SK-N-SH (cell line): ENCODE data around the gene FAM78A. TPM values are rescaled to one million over a fixed set of nuclear protein-coding genes. Genes with fewer than 3 reads are reported as not detected.

Experiments
- CTCF ChIA-PET: fragments of 300-600, 350-600 bp; formaldehyde crosslinking; extraction: SDS; loops from one replicate; lab custom pipeline; 2021; lab: Yijun Ruan, JAX
- POLR2A ChIA-PET: fragments of 350-600 bp; sonication (Branson Sonifier 250); formaldehyde crosslinking; extraction: SDS; loops from one replicate; lab custom pipeline; 2020; ENCODE audit warnings: antibody characterized with exemption, inconsistent platforms; lab: Yijun Ruan, JAX
- DNase-seq: peaks from one replicate; pipeline ENCODE4 v3.0.0; 2012
- H2AFZ ChIP-seq: fragments of 200-600 bp; sonication (generic); 2 replicates; pipeline ENCODE4 v1.8.1; 2016; ENCODE audit warnings: antibody characterized with exemption, mild to moderate bottlenecking, low read depth
- H3F3A ChIP-seq: fragments of 200-600 bp; sonication (generic); replicated peaks from 2 replicates; pipeline ENCODE3; 2016; ENCODE audit warnings: antibody characterized with exemption, mild to moderate bottlenecking; ENCODE audit not compliant: insufficient read depth
- H3K27ac ChIP-seq, 2 experiments: fragments of 200-500 bp in 1 of 2; fragments of 200-600 bp in 1 of 2; sonication (Bioruptor generic) in 1 of 2; sonication (generic), shearing (Covaris generic) in 1 of 2; 2 replicates each; pipeline versions ENCODE4 v1.5.1 to v1.6.1; 2014 to 2016; ENCODE audit warnings: low read depth in 2 of 2, inconsistent platforms in 1 of 2, low read length in 1 of 2, mild to moderate bottlenecking in 1 of 2, mixed read lengths in 1 of 2
- H3K27me3 ChIP-seq: fragments of 200-600 bp; sonication (generic), shearing (Covaris generic); 2 replicates; pipeline ENCODE4 v1.6.1; 2016; ENCODE audit warnings: mixed run types; ENCODE audit not compliant: insufficient read depth
- H3K36me3 ChIP-seq, 2 experiments: fragments of 200-500 bp in 1 of 2; fragments of 200-600 bp in 1 of 2; sonication (Bioruptor generic) in 1 of 2; sonication (generic) in 1 of 2; replicated peaks in 1 of 2; 2 replicates each; pipeline versions ENCODE3 to v1.5.1; 2014 to 2016; ENCODE audit warnings: low read length in 1 of 2, mild to moderate bottlenecking in 1 of 2; ENCODE audit not compliant: insufficient read depth in 2 of 2, control insufficient read depth in 1 of 2
- H3K4me1 ChIP-seq, 2 experiments: fragments of 200-500 bp in 1 of 2; fragments of 200-600 bp in 1 of 2; sonication (Bioruptor generic) in 1 of 2; sonication (generic), shearing (Covaris generic) in 1 of 2; 2 replicates each; pipeline versions ENCODE4 v1.5.1 to v1.6.1; 2014 to 2016; ENCODE audit warnings: low read depth in 1 of 2, low read length in 1 of 2, mixed run types in 1 of 2; ENCODE audit not compliant: insufficient read depth in 2 of 2, control insufficient read depth in 1 of 2
- H3K4me2 ChIP-seq: fragments of 200-600 bp; sonication (generic), shearing (Covaris generic); 2 replicates; pipeline ENCODE4 v1.6.1; 2017; ENCODE audit warnings: mixed run types
- H3K4me3 ChIP-seq, 2 experiments: fragments of 200-500 bp in 1 of 2; fragments of 200-600 bp in 1 of 2; sonication (Bioruptor generic) in 1 of 2; sonication (generic), shearing (Covaris generic) in 1 of 2; 2 replicates each; pipeline versions ENCODE4 v1.5.1 to v1.8.1; 2014 to 2016; ENCODE audit warnings: low read depth in 2 of 2, inconsistent platforms in 1 of 2, low read length in 1 of 2, mild to moderate bottlenecking in 1 of 2, mixed read lengths in 1 of 2, moderate library complexity in 1 of 2
- H3K79me2 ChIP-seq: fragments of 200-600 bp; sonication (generic); 2 replicates; pipeline ENCODE4 v1.8.1; 2017; ENCODE audit warnings: mild to moderate bottlenecking; ENCODE audit not compliant: insufficient read depth
- H3K9ac ChIP-seq: fragments of 200-600 bp; sonication (generic); 2 replicates; pipeline ENCODE4 v1.6.1; 2017; ENCODE audit warnings: mixed run types
- H3K9me2 ChIP-seq: fragments of 200-600 bp; sonication (generic); 2 replicates; pipeline ENCODE4 v1.6.1; 2017; ENCODE audit warnings: mixed run types
- H3K9me3 ChIP-seq: fragments of 200-600 bp; sonication (generic); 2 replicates; pipeline ENCODE4 v1.6.1; 2017; ENCODE audit warnings: mixed run types, mild to moderate bottlenecking, moderate library complexity
- H4K20me1 ChIP-seq: fragments of 200-600 bp; sonication (generic); 2 replicates; pipeline ENCODE4 v1.6.1; 2017; ENCODE audit warnings: mild to moderate bottlenecking, mixed run types; ENCODE audit not compliant: insufficient read depth
- CTCF ChIP-seq: fragments of 200-600 bp; sonication (generic); IDR thresholded peaks from 2 replicates; pipeline ENCODE4 v1.6.1; 2017; ENCODE audit warnings: antibody characterized with exemption, mild to moderate bottlenecking, moderate library complexity
- EZH2phosphoT487 ChIP-seq: fragments of 200-600 bp; sonication (generic); IDR thresholded peaks from 2 replicates; pipeline ENCODE4 v1.6.1; 2017; ENCODE audit warnings: low read depth, mixed run types, mild to moderate bottlenecking, antibody characterized with exemption, moderate library complexity, borderline replicate concordance
- FOXJ3 ChIP-seq: sonication (generic); formaldehyde crosslinking; IDR thresholded peaks from 2 replicates; pipeline ENCODE4 v1.5.1; 2020; ENCODE audit warnings: mild to moderate bottlenecking, missing genetic modification reagents
- FOXM1 ChIP-seq: IDR thresholded peaks from 2 replicates; pipeline ENCODE4 v1.4.0; 2012; ENCODE audit warnings: low read depth, mild to moderate bottlenecking
- GABPA ChIP-seq: IDR thresholded peaks from 2 replicates; pipeline ENCODE4 v1.4.0; 2012; ENCODE audit warnings: low read depth, mild to moderate bottlenecking
- GATA2 ChIP-seq: sonication (generic); formaldehyde crosslinking; IDR thresholded peaks from 2 replicates; pipeline ENCODE4 v1.5.0; 2020; ENCODE audit warnings: mild to moderate bottlenecking, missing genetic modification reagents
- MEF2A ChIP-seq: IDR thresholded peaks from 2 replicates; pipeline ENCODE4 v1.4.0; 2012; ENCODE audit warnings: low read depth, borderline replicate concordance
- MXI1 ChIP-seq: IDR thresholded peaks from 2 replicates; pipeline ENCODE4 v1.6.1; 2012; ENCODE audit warnings: mild to moderate bottlenecking, low read depth, low read length, improper control_type of control experiment
- NRF1 ChIP-seq: IDR thresholded peaks from 2 replicates; pipeline ENCODE4 v1.6.1; 2012; ENCODE audit warnings: low read depth, mild to moderate bottlenecking, low read length
- POLR2AphosphoS5 ChIP-seq: IDR thresholded peaks from 2 replicates; pipeline ENCODE4 v1.6.1; 2012; ENCODE audit warnings: low read depth, low read length
- REST ChIP-seq: IDR thresholded peaks from 2 replicates; pipeline ENCODE4 v1.6.1; 2012; ENCODE audit warnings: mild to moderate bottlenecking, low read depth, low read length, moderate library complexity
- RFX5 ChIP-seq: IDR thresholded peaks from 2 replicates; pipeline ENCODE4 v1.6.1; 2012; ENCODE audit warnings: mild to moderate bottlenecking, improper control_type of control experiment, low read length
- TAF1 ChIP-seq: IDR thresholded peaks from 2 replicates; pipeline ENCODE4 v1.6.1; 2012; ENCODE audit warnings: low read depth, mild to moderate bottlenecking, low read length, moderate library complexity, borderline replicate concordance
- YY1 ChIP-seq: IDR thresholded peaks from 2 replicates; pipeline ENCODE4 v1.4.0; 2012; ENCODE audit warnings: low read depth, mild to moderate bottlenecking
- WGBS: methylation state at CpG from one replicate; pipeline ENCODE4 v1.1.6; 2017; ENCODE audit warnings: low lambda C conversion rate; 5-methylcytosine and 5-hydroxymethylcytosine counted together
- polyA plus RNA-seq, 3 experiments: library from polyadenylated mRNA; depleted of rRNA; stranded (reverse); fragments of >200 nt; gene quantifications; 2 replicates each; pipeline ENCODE4 v1.2.3, GENCODE V29; 2012
- TF ChIP-seq, protein P1 (sequence below): IDR thresholded peaks from 2 replicates; pipeline ENCODE4 v1.4.0; 2012; ENCODE audit warnings: low read depth, borderline replicate concordance

The FAM78A gene
- polyA plus RNA-seq, 1 of the 3 experiments (the other 2 are of a cell fraction): 1.0 TPM

- no CpG with 5 or more reads among the region's 60 CpGs for WGBS
- ChIA-PET CTCF (interaction anchor here (1.9 to 3.0 kb wide), 3 partner anchors 50 to 98 kb away, joined by 5 to 13 read pairs (median 5); no protein-coding TSS in a partner anchor), POLR2A (no interaction called here)
- peak overlapping the region; percentile 79; the same call in 1 of the 2 replicates for H3K4me2 ChIP-seq
- H3K9me3 ChIP-seq: no peaks in the 10 kb centered on the region
- H3K79me2 ChIP-seq: no peaks in the 10 kb centered on the region
- H3K4me1 ChIP-seq: peaks cover 0 to 4% of the 10 kb centered on the region in 2 experiments; a peak in 1 of 4 replicates
- TF ChIP-seq FOXJ3 (CRISPR knock-in tag) (no peak), POLR2AphosphoS5 (no peak), FOXM1 (no peak), GABPA (no peak), TAF1 (no peak), NRF1 (no peak), MXI1 (no peak)
- TF ChIP-seq, protein P1, sequence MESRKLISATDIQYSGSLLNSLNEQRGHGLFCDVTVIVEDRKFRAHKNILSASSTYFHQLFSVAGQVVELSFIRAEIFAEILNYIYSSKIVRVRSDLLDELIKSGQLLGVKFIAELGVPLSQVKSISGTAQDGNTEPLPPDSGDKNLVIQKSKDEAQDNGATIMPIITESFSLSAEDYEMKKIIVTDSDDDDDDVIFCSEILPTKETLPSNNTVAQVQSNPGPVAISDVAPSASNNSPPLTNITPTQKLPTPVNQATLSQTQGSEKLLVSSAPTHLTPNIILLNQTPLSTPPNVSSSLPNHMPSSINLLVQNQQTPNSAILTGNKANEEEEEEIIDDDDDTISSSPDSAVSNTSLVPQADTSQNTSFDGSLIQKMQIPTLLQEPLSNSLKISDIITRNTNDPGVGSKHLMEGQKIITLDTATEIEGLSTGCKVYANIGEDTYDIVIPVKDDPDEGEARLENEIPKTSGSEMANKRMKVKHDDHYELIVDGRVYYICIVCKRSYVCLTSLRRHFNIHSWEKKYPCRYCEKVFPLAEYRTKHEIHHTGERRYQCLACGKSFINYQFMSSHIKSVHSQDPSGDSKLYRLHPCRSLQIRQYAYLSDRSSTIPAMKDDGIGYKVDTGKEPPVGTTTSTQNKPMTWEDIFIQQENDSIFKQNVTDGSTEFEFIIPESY: no peak
- H4K20me1 ChIP-seq: no peaks in the 10 kb centered on the region
- H3K9me2 ChIP-seq: no peaks in the 10 kb centered on the region
- H3K9ac ChIP-seq: no peak overlapping the region
- no peaks in the 10 kb centered on the region for H3K36me3 ChIP-seq
- peaks cover 7% of the 10 kb centered on the region; the same call in 1 of the 2 replicates for H3K27me3 ChIP-seq
- DNase-seq: peak; percentile 68
- no peaks in the 10 kb centered on the region for H3F3A ChIP-seq
- H3K27ac ChIP-seq: no peak overlapping the region
- 0 out of 2 replicates have a peak overlapping the region, but pooled peaks have one; percentile 65 for H2AFZ ChIP-seq
- peak overlapping the region; percentile 58 to 67; a peak in 3 of 4 replicates for H3K4me3 ChIP-seq
These were observed 579 bp upstream of the FAM78A start for GRCh38 chr9:131276891-131277286.

- H3K36me3 ChIP-seq: no peaks in the 10 kb centered on the region
- no peaks in the 10 kb centered on the region for H3K79me2 ChIP-seq
- H3K4me2 ChIP-seq: no peak overlapping the region
- H3K4me1 ChIP-seq: peaks cover 0 to 4% of the 10 kb centered on the region in 2 experiments; a peak in 1 of 4 replicates
- TF ChIP-seq CTCF (no peak), MEF2A (no peak), EZH2phosphoT487 (no peak), TAF1 (no peak), GATA2 (CRISPR knock-in tag) (no peak), REST (no peak), GABPA (no peak), RFX5 (no peak), YY1 (no peak), MXI1 (no peak)
- TF ChIP-seq, protein P1: no peak
- H3K9ac ChIP-seq: no peak overlapping the region
- ChIA-PET POLR2A (no interaction called here), CTCF (interaction anchor here (1.9 to 2.5 kb wide), 3 partner anchors 48 to 97 kb away, joined by 5 to 9 read pairs (median 5); no protein-coding TSS in a partner anchor)
- no peaks in the 10 kb centered on the region for H3K9me2 ChIP-seq
- H3K9me3 ChIP-seq: no peaks in the 10 kb centered on the region
- no peaks in the 10 kb centered on the region for H3K27me3 ChIP-seq
- H3K4me3 ChIP-seq: no peak overlapping the region
- WGBS: 98% methylated on average over 22 of the region's 29 CpGs
- H3K27ac ChIP-seq: no peak overlapping the region
- no peaks in the 10 kb centered on the region for H4K20me1 ChIP-seq
- no peak overlapping the region for H2AFZ ChIP-seq
- DNase-seq: no peak
- no peaks in the 10 kb centered on the region for H3F3A ChIP-seq
These were observed 797 bp downstream of the FAM78A start for GRCh38 chr9:131275332-131276093.
